ENCODE measurements around the gene BCL6. TPM values are rescaled to one million over a fixed set of nuclear protein-coding genes. Genes with fewer than 3 reads are reported as not detected.
A peak's percentile ranks its signal among the peaks of the same experiment; 100 is the strongest.

The BCL6 gene
- polyA plus RNA-seq, 2 donors: 24.4 to 28.7 TPM

- 1 to 2% methylated on average over 53 of the region's 53 CpGs for WGBS, 2 donors
- H3K27me3 ChIP-seq (ENCODE audit: control insufficient read depth in 1 of 2, insufficient read depth in 2 of 2, low read length in 2 of 2): no peaks in the 10 kb centered on the region
- no peaks in the 10 kb centered on the region for H3K9me3 ChIP-seq (ENCODE audit: control insufficient read depth in 2 of 2, insufficient read depth in 1 of 2, low read depth in 1 of 2, low read length in 1 of 2)
- no peaks in the 10 kb centered on the region for H3K36me3 ChIP-seq (ENCODE audit: control insufficient read depth in 2 of 2, insufficient read depth in 2 of 2, low read length in 1 of 2)
- H3K27ac ChIP-seq (ENCODE audit: low read depth in 2 of 2, low read length in 1 of 2): peak overlapping the region; percentile 98
- peak overlapping the region; percentile 64 to 94 for H3K4me3 ChIP-seq (ENCODE audit: low read depth in 1 of 2, low read length in 2 of 2)
- H3K4me1 ChIP-seq (ENCODE audit: control insufficient read depth in 2 of 2, insufficient read depth in 2 of 2, low read length in 1 of 2): peaks cover 2% of the 10 kb centered on the region in 2 donors
Observed at GRCh38 chr3:187739561-187740332, 5.5 kb downstream of the BCL6 start.

GRCh38 chr3:187739094-187739560 is 6.1 kb downstream of the BCL6 start:
- Histone ChIP-seq H3K27me3 (ENCODE audit: control insufficient read depth in 1 of 2, insufficient read depth in 2 of 2, low read length in 2 of 2) (no peaks in the 10 kb centered on the region), H3K9me3 (ENCODE audit: control insufficient read depth in 2 of 2, insufficient read depth in 1 of 2, low read depth in 1 of 2, low read length in 1 of 2) (no peaks in the 10 kb centered on the region), H3K36me3 (ENCODE audit: control insufficient read depth in 2 of 2, insufficient read depth in 2 of 2, low read length in 1 of 2) (no peaks in the 10 kb centered on the region), H3K4me1 (ENCODE audit: control insufficient read depth in 2 of 2, insufficient read depth in 2 of 2, low read length in 1 of 2) (peaks cover 2% of the 10 kb centered on the region in 2 donors), H3K4me3 (ENCODE audit: low read depth in 1 of 2, low read length in 2 of 2) (peak overlapping the region; percentile 64 to 94), H3K27ac (ENCODE audit: low read depth in 2 of 2, low read length in 1 of 2) (peak overlapping the region; percentile 98)
- 1% methylated on average over 22 of the region's 22 CpGs for WGBS, 2 donors

- peaks cover 2% of the 10 kb centered on the region in 2 donors for H3K4me1 ChIP-seq (ENCODE audit: control insufficient read depth in 2 of 2, insufficient read depth in 2 of 2, low read length in 1 of 2)
- peaks cover 0 to under 1% of the 10 kb centered on the region in 2 donors for H3K36me3 ChIP-seq (ENCODE audit: control insufficient read depth in 2 of 2, insufficient read depth in 2 of 2, low read length in 1 of 2)
Observed at GRCh38 chr3:187738331-187739093, 6.8 kb downstream of the BCL6 start.

GRCh38 chr3:187738071-187738330 is 7.3 kb downstream of the BCL6 start:
- Histone ChIP-seq H3K4me1 (ENCODE audit: control insufficient read depth in 2 of 2, insufficient read depth in 2 of 2, low read length in 1 of 2) (peaks cover 2% of the 10 kb centered on the region in 2 donors), H3K27ac (ENCODE audit: low read depth in 2 of 2, low read length in 1 of 2) (peak overlapping the region; percentile 98), H3K36me3 (ENCODE audit: control insufficient read depth in 2 of 2, insufficient read depth in 2 of 2, low read length in 1 of 2) (peaks cover 0 to 5% of the 10 kb centered on the region in 2 donors), H3K4me3 (ENCODE audit: low read depth in 1 of 2, low read length in 2 of 2) (peak overlapping the region; percentile 55 to 94), H3K27me3 (ENCODE audit: control insufficient read depth in 1 of 2, insufficient read depth in 2 of 2, low read length in 2 of 2) (no peaks in the 10 kb centered on the region), H3K9me3 (ENCODE audit: control insufficient read depth in 2 of 2, insufficient read depth in 1 of 2, low read depth in 1 of 2, low read length in 1 of 2) (no peaks in the 10 kb centered on the region)
- WGBS, 2 donors: 0 to 1% methylated on average over 7 of the region's 7 CpGs

More at GRCh38 chr3:187738331-187739093, 6.8 kb downstream of the BCL6 start:
- 0% methylated on average over 43 of the region's 43 CpGs for WGBS, 2 donors
- Histone ChIP-seq H3K4me3 (ENCODE audit: low read depth in 1 of 2, low read length in 2 of 2) (peak overlapping the region; percentile 64 to 94), H3K27me3 (ENCODE audit: control insufficient read depth in 1 of 2, insufficient read depth in 2 of 2, low read length in 2 of 2) (no peaks in the 10 kb centered on the region), H3K27ac (ENCODE audit: low read depth in 2 of 2, low read length in 1 of 2) (peak overlapping the region; percentile 98), H3K9me3 (ENCODE audit: control insufficient read depth in 2 of 2, insufficient read depth in 1 of 2, low read depth in 1 of 2, low read length in 1 of 2) (no peaks in the 10 kb centered on the region)

GRCh38 chr3:187737368-187738070 is 7.7 kb downstream of the BCL6 start:
- peaks cover 0 to 5% of the 10 kb centered on the region in 2 donors for H3K36me3 ChIP-seq (ENCODE audit: control insufficient read depth in 2 of 2, insufficient read depth in 2 of 2, low read length in 1 of 2)
- peak overlapping the region; percentile 98 for H3K27ac ChIP-seq (ENCODE audit: low read depth in 2 of 2, low read length in 1 of 2)
- no peaks in the 10 kb centered on the region for H3K27me3 ChIP-seq (ENCODE audit: control insufficient read depth in 1 of 2, insufficient read depth in 2 of 2, low read length in 2 of 2)
- WGBS, 2 donors: 2 to 3% methylated on average over 41 of the region's 41 CpGs
- no peaks in the 10 kb centered on the region for H3K9me3 ChIP-seq (ENCODE audit: control insufficient read depth in 2 of 2, insufficient read depth in 1 of 2, low read depth in 1 of 2, low read length in 1 of 2)
- peaks cover 2% of the 10 kb centered on the region in 2 donors for H3K4me1 ChIP-seq (ENCODE audit: control insufficient read depth in 2 of 2, insufficient read depth in 2 of 2, low read length in 1 of 2)
- H3K4me3 ChIP-seq (ENCODE audit: low read depth in 1 of 2, low read length in 2 of 2): peak overlapping the region; percentile 55 to 94

- Histone ChIP-seq H3K27me3 (ENCODE audit: control insufficient read depth in 1 of 2, insufficient read depth in 2 of 2, low read length in 2 of 2) (no peaks in the 10 kb centered on the region), H3K4me3 (ENCODE audit: low read depth in 1 of 2, low read length in 2 of 2) (peak overlapping the region; percentile 19 to 94), H3K4me1 (ENCODE audit: control insufficient read depth in 2 of 2, insufficient read depth in 2 of 2, low read length in 1 of 2) (peaks cover 2% of the 10 kb centered on the region in 2 donors), H3K36me3 (ENCODE audit: control insufficient read depth in 2 of 2, insufficient read depth in 2 of 2, low read length in 1 of 2) (peaks cover 0 to 5% of the 10 kb centered on the region in 2 donors), H3K27ac (ENCODE audit: low read depth in 2 of 2, low read length in 1 of 2) (peak overlapping the region; percentile 67 to 98), H3K9me3 (ENCODE audit: control insufficient read depth in 2 of 2, insufficient read depth in 1 of 2, low read depth in 1 of 2, low read length in 1 of 2) (no peaks in the 10 kb centered on the region)
- WGBS, 2 donors: 38 to 46% methylated on average over 4 of the region's 4 CpGs
Observed at GRCh38 chr3:187737006-187737367, 8.3 kb downstream of the BCL6 start.

GRCh38 chr3:187736418-187736871 is 8.8 kb downstream of the BCL6 start:
- Histone ChIP-seq H3K4me3 (ENCODE audit: low read depth in 1 of 2, low read length in 2 of 2) (peak overlapping the region; percentile 19 to 94), H3K36me3 (ENCODE audit: control insufficient read depth in 2 of 2, insufficient read depth in 2 of 2, low read length in 1 of 2) (peaks cover 4 to 8% of the 10 kb centered on the region in 2 donors)
- WGBS, 2 donors: 36 to 57% methylated on average over 8 of the region's 8 CpGs

GRCh38 chr3:187735837-187736236 is 9.4 kb downstream of the BCL6 start:
- Histone ChIP-seq H3K36me3 (ENCODE audit: control insufficient read depth in 2 of 2, insufficient read depth in 2 of 2, low read length in 1 of 2) (peaks cover 6 to 13% of the 10 kb centered on the region in 2 donors), H3K27ac (ENCODE audit: low read depth in 2 of 2, low read length in 1 of 2) (peak overlapping the region; percentile 78 to 98), H3K4me3 (ENCODE audit: low read depth in 1 of 2, low read length in 2 of 2) (peak overlapping the region in 1 of 2 donors; percentile 94), H3K27me3 (ENCODE audit: control insufficient read depth in 1 of 2, insufficient read depth in 2 of 2, low read length in 2 of 2) (no peaks in the 10 kb centered on the region), H3K4me1 (ENCODE audit: control insufficient read depth in 2 of 2, insufficient read depth in 2 of 2, low read length in 1 of 2) (peaks cover 0 to 2% of the 10 kb centered on the region in 2 donors), H3K9me3 (ENCODE audit: control insufficient read depth in 2 of 2, insufficient read depth in 1 of 2, low read depth in 1 of 2, low read length in 1 of 2) (no peaks in the 10 kb centered on the region)
- WGBS, 2 donors: 45 to 60% methylated on average over 3 of the region's 3 CpGs

More at GRCh38 chr3:187736418-187736871, 8.8 kb downstream of the BCL6 start:
- Histone ChIP-seq H3K27ac (ENCODE audit: low read depth in 2 of 2, low read length in 1 of 2) (peak overlapping the region; percentile 67 to 98), H3K4me1 (ENCODE audit: control insufficient read depth in 2 of 2, insufficient read depth in 2 of 2, low read length in 1 of 2) (peaks cover 0 to 2% of the 10 kb centered on the region in 2 donors), H3K9me3 (ENCODE audit: control insufficient read depth in 2 of 2, insufficient read depth in 1 of 2, low read depth in 1 of 2, low read length in 1 of 2) (no peaks in the 10 kb centered on the region), H3K27me3 (ENCODE audit: control insufficient read depth in 1 of 2, insufficient read depth in 2 of 2, low read length in 2 of 2) (no peaks in the 10 kb centered on the region)

- Histone ChIP-seq H3K27me3 (ENCODE audit: control insufficient read depth in 1 of 2, insufficient read depth in 2 of 2, low read length in 2 of 2) (no peaks in the 10 kb centered on the region), H3K27ac (ENCODE audit: low read depth in 2 of 2, low read length in 1 of 2) (no peak overlapping the region), H3K4me1 (ENCODE audit: control insufficient read depth in 2 of 2, insufficient read depth in 2 of 2, low read length in 1 of 2) (peaks cover 0 to 2% of the 10 kb centered on the region in 2 donors), H3K4me3 (ENCODE audit: low read depth in 1 of 2, low read length in 2 of 2) (no peak overlapping the region), H3K9me3 (ENCODE audit: control insufficient read depth in 2 of 2, insufficient read depth in 1 of 2, low read depth in 1 of 2, low read length in 1 of 2) (no peaks in the 10 kb centered on the region), H3K36me3 (ENCODE audit: control insufficient read depth in 2 of 2, insufficient read depth in 2 of 2, low read length in 1 of 2) (peaks cover 6 to 17% of the 10 kb centered on the region in 2 donors)
- 67 to 78% methylated on average over 3 of the region's 3 CpGs for WGBS, 2 donors
Observed at GRCh38 chr3:187735383-187735782, 9.9 kb downstream of the BCL6 start.
